T-helper 2 cell treated with Interferon-gamma antibody and Interleukin-4, amounts not matched to agents 5 μg/mL and 100 μg/mL, for 36 hours (primary cell): ENCODE data around the gene GRAP.

ENCODE experiments used
- DNase-seq: peaks from one replicate; pipeline ENCODE4 v3.0.0; 2021; ENCODE audit warnings: low spot score
- H3K27ac Mint-ChIP-seq: one replicate; pipeline ENCODE4 v1.8.0; 2021; ENCODE audit warnings: mild to moderate bottlenecking, mixed read lengths
- H3K27me3 Mint-ChIP-seq: one replicate; pipeline ENCODE4 v1.8.0; 2021; ENCODE audit warnings: low read depth, mixed read lengths
- H3K36me3 Mint-ChIP-seq: one replicate; pipeline ENCODE4 v1.8.0; 2021; ENCODE audit warnings: low read depth, mixed read lengths
- H3K4me1 Mint-ChIP-seq: one replicate; pipeline ENCODE4 v1.8.0; 2021; ENCODE audit warnings: low read depth, mixed read lengths
- H3K4me3 Mint-ChIP-seq: one replicate; pipeline ENCODE4 v1.8.0; 2022; ENCODE audit warnings: mild to moderate bottlenecking, moderate library complexity, mixed read lengths
- H3K9me3 Mint-ChIP-seq: one replicate; pipeline ENCODE4 v1.8.0; 2021; ENCODE audit warnings: mixed read lengths

The GRAP gene

DNA sequence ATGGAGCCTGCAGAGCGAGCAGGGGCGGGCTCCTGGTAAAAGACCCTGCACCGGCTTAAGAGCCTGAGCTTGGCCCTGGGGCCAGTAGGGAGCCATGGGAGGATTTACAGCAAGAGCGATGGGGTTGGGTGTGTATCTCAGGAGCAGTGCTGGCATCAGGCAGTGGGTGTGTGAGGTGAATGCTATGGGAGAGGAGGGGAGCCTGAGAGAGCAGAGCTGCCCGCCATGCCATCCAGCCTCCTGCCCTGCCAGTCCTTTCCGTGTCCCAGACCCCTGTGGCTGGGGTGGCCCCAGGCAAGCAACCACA, 65.5 kb downstream of the GRAP start:
- no peak for DNase-seq
- Mint-ChIP-seq H3K4me3 (no peak overlapping the region), H3K36me3 (peaks cover 5% of the 10 kb centered on the region), H3K9me3 (no peaks in the 10 kb centered on the region), H3K27ac (no peak overlapping the region), H3K4me1 (no peaks in the 10 kb centered on the region), H3K27me3 (no peaks in the 10 kb centered on the region)

DNA sequence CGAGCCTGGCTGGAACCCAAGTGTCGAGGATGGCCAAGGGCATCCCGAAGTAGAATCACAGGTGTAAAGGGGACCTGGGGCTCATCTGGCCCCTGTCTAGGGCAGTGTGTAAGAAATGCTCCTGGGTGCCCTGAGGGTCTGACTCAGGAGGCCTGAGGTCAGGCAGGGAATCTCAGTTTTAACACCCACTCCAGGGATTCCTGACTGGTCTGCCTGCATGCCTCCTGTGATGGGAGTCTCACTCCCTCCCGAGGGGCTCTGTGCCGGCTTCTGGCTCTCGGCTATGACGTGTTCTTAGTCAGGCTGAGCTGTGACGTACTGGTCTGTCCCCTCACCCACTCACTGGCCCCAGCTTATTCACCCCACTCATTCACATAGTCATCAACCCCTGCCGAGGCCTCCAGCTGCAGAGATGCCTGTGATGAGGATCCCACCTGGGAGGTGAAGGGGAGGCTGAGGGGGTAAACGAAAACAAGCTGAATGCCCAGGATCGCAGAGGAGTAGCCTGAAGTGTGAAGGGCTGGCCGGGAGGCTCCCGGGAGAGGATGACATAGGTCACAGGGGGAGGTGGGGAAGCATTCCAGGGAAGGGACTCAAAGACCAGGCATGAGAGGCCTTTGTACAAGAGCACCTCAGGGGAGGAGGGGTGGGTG, 65.9 kb downstream of the GRAP start:
- Mint-ChIP-seq H3K27me3 (no peaks in the 10 kb centered on the region), H3K9me3 (no peaks in the 10 kb centered on the region), H3K4me1 (no peaks in the 10 kb centered on the region), H3K4me3 (no peak overlapping the region), H3K27ac (no peak overlapping the region), H3K36me3 (peaks cover 5% of the 10 kb centered on the region)
- DNase-seq = no peak

DNA sequence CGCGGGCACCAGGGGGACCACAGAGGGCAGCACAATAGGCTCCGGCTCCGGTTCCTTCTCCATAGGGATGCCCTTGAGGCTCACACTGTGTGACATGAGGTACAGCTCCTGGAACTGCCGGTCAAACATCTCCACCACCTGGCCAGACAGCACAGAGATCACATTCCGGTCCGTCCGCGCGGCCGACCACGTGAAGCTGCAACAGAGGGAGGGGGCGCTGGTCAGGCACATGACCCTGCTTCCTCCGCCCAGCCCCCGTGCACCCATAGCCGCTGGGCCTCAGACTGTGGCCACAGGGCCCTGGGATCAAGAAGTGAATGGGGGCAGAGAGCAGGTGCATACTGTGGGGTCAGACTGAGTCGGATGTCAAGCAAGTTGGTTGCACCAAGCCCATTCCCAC, 68.1 kb downstream of the GRAP start:
- no peak for DNase-seq
- H3K36me3 Mint-ChIP-seq = peaks cover 5% of the 10 kb centered on the region
- no peak overlapping the region for H3K4me3 Mint-ChIP-seq
- H3K27ac Mint-ChIP-seq = no peak overlapping the region
- H3K4me1 Mint-ChIP-seq = no peaks in the 10 kb centered on the region
- no peaks in the 10 kb centered on the region for H3K9me3 Mint-ChIP-seq
- H3K27me3 Mint-ChIP-seq = no peaks in the 10 kb centered on the region

DNA sequence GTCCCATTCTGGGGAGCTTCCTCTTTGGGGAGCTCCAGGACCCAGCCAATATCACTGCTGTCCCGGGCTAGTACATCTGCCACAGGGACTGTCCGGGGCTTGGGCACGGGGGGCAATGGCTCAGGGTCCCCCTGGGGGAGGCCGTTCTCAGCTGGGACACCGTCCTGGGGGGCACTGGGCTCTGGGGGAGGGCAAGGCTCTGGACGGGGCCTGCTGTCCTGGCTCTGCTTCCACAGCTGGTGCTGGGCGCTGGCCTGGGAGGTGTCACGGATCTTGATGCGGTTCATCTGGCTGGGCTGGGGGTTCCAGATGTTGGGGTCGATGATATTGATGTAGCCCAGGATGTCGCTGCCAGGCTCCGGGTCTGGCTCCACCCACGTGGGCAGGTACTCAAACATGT, 68.7 kb downstream of the GRAP start:
- H3K4me3 Mint-ChIP-seq = no peak overlapping the region
- no peak overlapping the region for H3K27ac Mint-ChIP-seq
- H3K4me1 Mint-ChIP-seq = no peaks in the 10 kb centered on the region

DNA sequence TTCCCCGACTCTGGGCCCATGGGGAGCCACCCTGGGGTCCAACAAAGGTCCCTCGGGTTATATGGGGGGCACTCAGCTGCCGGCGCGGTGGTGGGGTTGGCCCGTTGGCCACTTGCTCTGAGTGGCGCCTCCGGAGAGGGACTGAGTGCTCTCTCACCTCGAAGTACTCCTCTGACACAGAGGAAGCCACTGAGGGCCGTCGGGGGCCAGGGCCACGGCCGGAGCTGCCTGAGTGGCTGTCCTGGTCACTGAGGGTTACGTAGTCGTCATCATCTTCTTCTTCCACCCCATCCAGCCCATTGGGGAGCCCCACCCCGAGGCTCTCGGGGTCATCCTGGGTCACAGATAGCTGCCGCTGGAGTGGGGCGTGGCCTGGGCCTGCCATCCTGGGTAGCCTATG, 69.1 kb downstream of the GRAP start:
- peaks cover 7% of the 10 kb centered on the region for H3K36me3 Mint-ChIP-seq
- no peak for DNase-seq
- no peaks in the 10 kb centered on the region for H3K9me3 Mint-ChIP-seq
- no peaks in the 10 kb centered on the region for H3K4me1 Mint-ChIP-seq
- H3K27me3 Mint-ChIP-seq = no peaks in the 10 kb centered on the region
- no peak overlapping the region for H3K4me3 Mint-ChIP-seq
- no peak overlapping the region for H3K27ac Mint-ChIP-seq

More for the DNA sequence above, 68.7 kb downstream of the GRAP start:
- Mint-ChIP-seq H3K36me3 (peaks cover 7% of the 10 kb centered on the region), H3K9me3 (no peaks in the 10 kb centered on the region), H3K27me3 (no peaks in the 10 kb centered on the region)
- DNase-seq = no peak

DNA sequence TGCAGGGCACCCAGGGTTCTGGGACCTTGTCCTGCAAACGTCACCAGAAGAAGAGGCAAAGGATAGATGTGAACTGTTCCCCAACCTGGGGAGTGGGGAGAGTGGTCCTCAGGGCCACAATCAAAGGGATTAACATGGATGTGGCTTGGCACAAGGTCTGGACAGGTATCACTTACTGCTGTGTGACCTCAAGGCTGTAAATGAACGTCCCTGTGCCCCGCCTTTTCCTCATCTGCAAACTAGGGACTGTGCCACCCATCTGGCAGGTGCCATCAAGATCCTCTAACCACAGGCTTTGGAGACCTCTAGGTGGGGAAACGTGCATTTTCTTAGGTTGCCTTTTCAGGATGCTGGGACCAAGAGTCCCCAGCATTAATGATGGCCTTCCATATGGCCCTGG, 69.7 kb downstream of the GRAP start:
- H3K4me3 Mint-ChIP-seq = no peak overlapping the region
- no peaks in the 10 kb centered on the region for H3K9me3 Mint-ChIP-seq
- peaks cover 7% of the 10 kb centered on the region for H3K36me3 Mint-ChIP-seq
- H3K27ac Mint-ChIP-seq = no peak overlapping the region
- DNase-seq = no peak
- H3K4me1 Mint-ChIP-seq = no peaks in the 10 kb centered on the region
- no peaks in the 10 kb centered on the region for H3K27me3 Mint-ChIP-seq

DNA sequence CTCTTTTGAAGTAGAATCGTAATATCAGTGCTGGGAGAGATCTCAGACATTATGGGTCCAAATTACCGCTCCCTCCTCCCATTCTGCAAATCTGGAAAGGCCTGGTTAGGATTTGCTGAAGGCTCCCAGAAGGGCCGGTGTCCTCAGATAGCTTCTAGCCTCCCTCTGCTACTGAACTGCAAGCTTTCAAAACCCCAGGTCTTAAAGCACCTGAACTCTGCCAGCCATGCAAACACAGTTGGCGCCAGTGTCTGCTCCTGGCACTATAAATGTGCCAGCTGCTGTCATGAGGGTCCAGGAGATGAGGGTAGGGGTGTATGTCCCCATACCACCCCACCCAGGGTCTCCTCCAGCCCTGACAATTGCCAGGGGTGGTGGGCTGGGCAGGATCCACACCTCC, 70.6 kb downstream of the GRAP start:
- H3K27me3 Mint-ChIP-seq = no peaks in the 10 kb centered on the region
- no peaks in the 10 kb centered on the region for H3K4me1 Mint-ChIP-seq
- H3K9me3 Mint-ChIP-seq = no peaks in the 10 kb centered on the region
- no peak for DNase-seq
- H3K27ac Mint-ChIP-seq = no peak overlapping the region
- H3K4me3 Mint-ChIP-seq = no peak overlapping the region
- peaks cover 7% of the 10 kb centered on the region for H3K36me3 Mint-ChIP-seq

DNA sequence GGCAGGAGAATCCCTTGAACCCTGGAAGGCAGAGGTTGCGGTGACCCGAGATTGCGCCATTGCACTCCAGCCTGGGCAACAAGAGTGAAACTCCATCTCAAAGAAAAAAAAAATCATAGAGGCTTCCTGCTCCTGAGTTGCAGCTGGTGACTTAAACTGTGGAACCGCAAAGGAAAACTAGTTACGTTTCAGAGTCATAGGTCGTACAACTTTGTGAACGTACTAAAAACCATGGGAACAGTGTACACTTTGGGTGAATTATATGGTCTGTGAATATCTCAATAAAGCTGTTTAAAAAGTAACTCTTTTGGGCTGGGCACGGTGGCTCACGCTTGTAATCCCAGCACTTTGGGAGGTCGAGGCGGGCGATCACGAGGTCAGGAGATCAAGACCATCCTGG, 71.2 kb downstream of the GRAP start:
- H3K9me3 Mint-ChIP-seq = no peaks in the 10 kb centered on the region
- H3K27ac Mint-ChIP-seq = no peak overlapping the region
- H3K27me3 Mint-ChIP-seq = no peaks in the 10 kb centered on the region
- DNase-seq = no peak
- H3K4me3 Mint-ChIP-seq = no peak overlapping the region
- peaks cover 7% of the 10 kb centered on the region for H3K36me3 Mint-ChIP-seq
- H3K4me1 Mint-ChIP-seq = no peaks in the 10 kb centered on the region

DNA sequence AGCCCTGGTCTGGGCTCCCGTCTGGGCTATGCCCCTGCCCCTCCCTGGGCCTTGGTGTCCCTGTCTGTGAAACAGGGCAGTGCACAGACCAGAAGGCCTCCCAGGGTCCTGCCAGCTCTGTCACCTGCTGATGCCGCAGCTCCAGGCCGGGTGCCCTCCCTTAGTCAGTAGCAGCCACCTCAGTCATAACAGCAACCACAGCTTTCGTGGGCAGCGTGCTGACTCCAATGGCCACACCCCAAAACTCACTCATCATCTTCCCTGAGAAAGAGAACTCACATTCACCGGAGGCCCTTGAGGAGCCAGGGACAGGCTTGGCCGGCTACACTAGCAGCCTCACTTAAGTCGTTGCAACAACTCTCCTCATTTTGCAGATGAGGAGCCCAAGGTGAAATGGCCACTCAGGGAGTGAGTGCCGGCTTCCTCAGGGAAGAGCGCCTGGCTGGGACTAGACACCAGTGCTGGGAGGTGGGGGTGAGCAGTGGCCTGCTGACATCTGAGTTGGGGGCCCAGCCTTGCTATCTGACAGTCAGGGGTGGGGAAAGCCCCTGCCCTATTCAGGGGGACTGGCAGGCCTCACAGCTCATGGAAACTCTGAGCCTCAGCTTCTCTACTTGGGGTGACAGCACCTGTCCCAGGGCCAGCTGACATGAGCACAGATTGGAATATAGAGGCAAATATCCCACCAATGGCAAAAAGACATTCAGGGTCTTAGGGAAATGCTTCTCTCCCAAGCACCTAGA, 72.2 kb downstream of the GRAP start:
- Mint-ChIP-seq H3K27me3 (no peaks in the 10 kb centered on the region), H3K27ac (no peak overlapping the region), H3K9me3 (no peaks in the 10 kb centered on the region), H3K4me3 (no peak overlapping the region), H3K4me1 (peaks cover 2% of the 10 kb centered on the region), H3K36me3 (peaks cover 7% of the 10 kb centered on the region)
- DNase-seq = peak; percentile 36

DNA sequence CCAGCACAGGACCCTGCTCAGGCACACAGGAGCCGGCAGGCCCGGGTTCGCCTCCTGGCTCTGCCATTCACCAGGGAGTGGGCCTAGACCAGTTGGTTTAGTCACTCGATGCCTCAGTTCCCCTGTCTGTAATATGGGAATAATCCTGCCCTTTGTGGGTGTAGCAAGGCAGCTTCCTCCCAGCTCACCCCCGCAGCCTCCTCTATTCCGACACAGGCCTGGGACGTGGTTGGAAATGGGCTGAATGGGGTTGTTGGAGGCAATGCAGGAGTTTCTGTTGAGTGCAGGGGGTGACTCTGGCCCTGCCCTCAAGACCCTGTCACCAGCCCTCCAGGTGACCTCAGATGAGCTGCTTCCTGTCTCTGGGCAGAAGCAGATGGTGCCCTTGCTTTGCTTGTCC, 75.0 kb downstream of the GRAP start:
- Mint-ChIP-seq H3K36me3 (peaks cover 2% of the 10 kb centered on the region), H3K27ac (no peak overlapping the region), H3K27me3 (no peaks in the 10 kb centered on the region), H3K4me1 (peaks cover 6% of the 10 kb centered on the region), H3K4me3 (no peak overlapping the region), H3K9me3 (no peaks in the 10 kb centered on the region)
- no peak for DNase-seq
